ENCODE data around the gene KLF8.

The KLF8 gene

GRCh38 chrX:56318076-56318475, 85.9 kb downstream of the KLF8 start:
- TF ChIP-seq CTCF (conservative IDR thresholded peaks at IDR 0.05; ENCODE audit: control insufficient read depth, insufficient read depth, low read depth, low read length) = no peak
- no peak overlapping the region for H3K4me3 ChIP-seq (ENCODE audit: control insufficient read depth, low read depth, low read length)
- no peak for DNase-seq (ENCODE audit: low read depth)

GRCh38 chrX:56319165-56319564, 87.0 kb downstream of the KLF8 start:
- no peak for TF ChIP-seq CTCF (conservative IDR thresholded peaks at IDR 0.05; ENCODE audit: control insufficient read depth, insufficient read depth, low read depth, low read length)
- H3K4me3 ChIP-seq (ENCODE audit: control insufficient read depth, low read depth, low read length) = no peak overlapping the region
- DNase-seq (ENCODE audit: low read depth) = no peak

All from fibroblast of mammary gland (primary cell).